NCI-H82 treated with DMSO at 0.1 percent for 48 hours (cell line): ENCODE results near the gene EIF1AY.
"Not testable (repeated sequence)": the region's sequence is repeated elsewhere in the genome, so short reads cannot be mapped to it uniquely, and the experiment has no call there.

Experiments used
- DNase-seq: peaks from one replicate; lab custom pipeline; 2025; ENCODE audit not compliant: unreplicated experiment; lab: John Stamatoyannopoulos, UW

EIF1AY gene, protein sequence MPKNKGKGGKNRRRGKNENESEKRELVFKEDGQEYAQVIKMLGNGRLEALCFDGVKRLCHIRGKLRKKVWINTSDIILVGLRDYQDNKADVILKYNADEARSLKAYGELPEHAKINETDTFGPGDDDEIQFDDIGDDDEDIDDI

GRCh38 chrY:20575531-20576121, at the start of gene EIF1AY:
Gene EIF1AY (plus strand): TSS chrY:20575776. CDS start chrY:20575872, 96 bp downstream.
- no peak for DNase-seq

DNA sequence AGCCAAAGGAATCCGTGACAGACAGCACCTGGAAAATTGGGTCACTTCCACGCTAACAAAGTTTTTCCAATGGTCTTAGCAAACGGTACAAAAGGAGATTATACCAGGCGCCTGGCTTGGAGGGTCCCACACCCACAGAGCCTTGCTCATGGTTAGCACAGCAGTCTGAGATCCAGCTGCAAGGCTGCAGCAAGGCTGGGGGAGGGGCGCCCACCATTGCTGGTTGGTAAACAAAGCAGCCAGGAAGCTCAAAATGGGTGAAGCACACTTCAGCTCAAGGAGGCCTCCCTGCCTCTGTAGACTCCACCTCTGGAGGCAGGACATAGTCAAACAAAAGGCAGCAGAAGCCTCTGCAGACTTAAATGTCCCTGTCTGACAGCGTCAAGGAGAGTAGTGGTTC, 47.1 kb upstream of the EIF1AY start:
- DNase-seq: no peak

DNA sequence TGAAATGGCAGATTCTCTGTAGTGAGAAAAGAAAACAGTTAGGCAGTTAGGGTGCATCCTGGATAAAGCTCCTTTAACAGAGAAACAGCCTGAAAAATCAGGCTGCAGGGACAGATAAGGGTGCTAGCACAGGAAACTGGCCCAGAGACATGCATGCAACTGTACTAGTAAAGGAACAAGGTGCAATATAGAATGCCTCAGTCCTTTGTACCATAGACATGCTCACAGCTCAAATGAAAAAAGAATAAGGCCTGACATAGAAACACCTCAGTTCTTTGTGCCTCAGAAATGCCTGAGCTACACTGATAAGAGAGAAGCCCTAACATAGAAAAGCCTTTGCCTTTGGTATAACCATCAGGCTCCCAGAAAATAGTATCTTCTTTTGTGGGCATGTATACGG, 37.4 kb upstream of the EIF1AY start:
- no peak for DNase-seq

DNA sequence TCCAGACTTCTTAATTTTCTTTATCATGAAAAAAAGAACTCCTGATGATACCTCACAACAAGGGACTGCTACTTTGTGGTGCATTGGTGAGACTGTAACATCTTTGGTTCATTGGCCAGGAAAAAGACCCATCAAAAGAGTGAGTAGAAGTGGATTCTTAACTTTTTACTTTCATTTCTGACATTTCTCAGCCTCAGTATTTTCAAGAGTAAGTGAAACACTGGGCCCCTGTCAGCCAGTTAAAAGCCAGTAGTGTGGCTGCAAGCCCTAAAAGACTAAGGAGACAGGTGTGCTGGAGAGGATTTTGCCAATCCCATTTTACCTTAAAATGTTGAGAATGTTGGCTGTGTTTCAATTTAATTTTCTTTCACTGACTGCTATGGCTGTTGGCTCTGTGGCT, 36.6 kb upstream of the EIF1AY start:
- no peak for DNase-seq

- no peak for DNase-seq
These were observed 31.1 kb upstream of the EIF1AY start for GRCh38 chrY:20544451-20544960.

GRCh38 chrY:20546071-20546470, 29.5 kb upstream of the EIF1AY start:
- DNase-seq: no peak

GRCh38 chrY:20549289-20549688, 26.3 kb upstream of the EIF1AY start:
- DNase-seq: no peak

DNA sequence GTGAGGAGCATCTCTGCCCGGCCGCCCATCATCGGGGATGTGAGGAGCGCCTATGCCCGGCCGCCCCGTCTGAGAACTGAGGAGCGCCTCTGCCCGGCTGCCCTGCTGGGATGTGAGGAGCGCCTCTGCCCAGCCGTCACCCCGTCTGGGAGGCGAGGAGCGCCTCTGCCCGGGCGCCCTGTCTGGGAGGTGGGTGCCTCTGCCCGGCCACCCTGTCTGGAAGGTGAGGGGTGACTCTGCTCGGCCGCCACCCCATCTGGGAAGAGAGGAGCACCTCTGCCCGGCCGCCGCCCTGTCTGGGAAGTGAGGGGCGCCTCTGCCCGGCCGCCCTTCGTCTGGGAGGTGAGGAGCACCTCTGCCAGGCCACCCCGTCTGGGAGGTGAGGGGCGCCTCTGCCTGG, 23.7 kb upstream of the EIF1AY start:
- DNase-seq: no peak

DNA sequence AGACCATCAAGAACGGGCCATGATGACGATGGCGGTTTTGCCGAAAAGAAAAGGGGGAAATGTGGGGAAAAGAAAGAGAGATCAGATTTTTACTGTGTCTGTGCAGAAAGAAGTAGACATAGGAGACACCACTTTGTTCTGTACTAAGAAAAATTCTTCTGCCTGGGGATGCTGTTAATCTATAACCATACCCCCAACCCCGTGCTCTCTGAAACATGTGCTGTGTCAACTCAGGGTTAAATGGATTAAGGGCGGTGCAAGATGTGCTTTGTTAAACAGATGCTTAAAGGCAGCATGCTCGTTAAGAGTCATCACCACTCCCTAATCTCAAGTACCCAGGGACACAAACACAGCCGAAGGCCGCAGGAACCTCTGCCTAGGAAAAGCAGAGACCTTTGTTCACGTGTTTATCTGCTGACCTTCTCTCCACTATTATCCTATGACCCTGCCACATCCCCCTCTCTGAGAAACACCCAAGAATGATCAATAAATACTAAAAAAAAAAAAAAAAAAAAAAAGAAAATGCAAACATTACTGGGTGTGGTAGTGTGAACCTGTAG, 22.7 kb upstream of the EIF1AY start:
- DNase-seq: not testable (repeated sequence)

DNA sequence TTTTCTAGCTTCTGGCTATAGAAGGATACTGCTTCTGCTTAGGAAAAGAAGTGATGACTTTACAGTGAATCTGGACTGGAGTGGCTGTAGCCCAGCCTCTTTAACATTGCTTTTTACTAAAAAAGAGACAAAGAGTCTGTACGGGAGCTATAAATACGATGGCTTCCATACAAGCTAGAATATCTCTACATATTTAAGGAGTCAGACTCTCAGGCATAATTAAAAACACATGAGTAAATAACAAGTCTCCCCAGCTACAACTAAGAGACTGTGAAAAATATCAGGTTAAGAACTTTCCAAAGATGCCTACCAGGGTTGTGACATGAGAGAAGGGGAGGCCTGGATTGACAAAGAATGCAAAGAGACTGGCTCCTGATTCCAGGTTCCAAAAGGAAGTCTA, 19.8 kb upstream of the EIF1AY start:
- DNase-seq: no peak

DNA sequence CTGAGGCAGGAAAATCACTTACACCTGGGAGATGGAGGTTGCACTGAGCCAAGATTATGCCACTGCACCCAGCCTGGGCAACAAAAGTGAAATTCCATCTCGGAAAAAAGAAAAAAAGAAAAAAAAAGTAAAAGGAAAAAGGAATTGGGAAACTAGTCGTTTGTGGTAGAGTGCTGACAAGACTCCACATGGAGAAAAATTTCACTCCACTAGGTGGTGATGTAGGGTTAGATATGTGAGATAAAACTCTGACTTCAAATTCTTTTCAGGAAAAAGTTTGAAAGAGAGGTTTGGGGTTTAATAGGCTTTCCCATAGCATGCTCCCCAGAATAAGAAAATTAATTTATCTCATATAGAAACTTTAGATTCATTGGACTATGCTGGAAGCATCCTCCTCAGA, 16.9 kb upstream of the EIF1AY start:
- DNase-seq: no peak

- no peak for DNase-seq
These were observed 15.6 kb upstream of the EIF1AY start for GRCh38 chrY:20559873-20560512.

GRCh38 chrY:20571306-20571705, 4.3 kb upstream of the EIF1AY start:
- no peak for DNase-seq

DNA sequence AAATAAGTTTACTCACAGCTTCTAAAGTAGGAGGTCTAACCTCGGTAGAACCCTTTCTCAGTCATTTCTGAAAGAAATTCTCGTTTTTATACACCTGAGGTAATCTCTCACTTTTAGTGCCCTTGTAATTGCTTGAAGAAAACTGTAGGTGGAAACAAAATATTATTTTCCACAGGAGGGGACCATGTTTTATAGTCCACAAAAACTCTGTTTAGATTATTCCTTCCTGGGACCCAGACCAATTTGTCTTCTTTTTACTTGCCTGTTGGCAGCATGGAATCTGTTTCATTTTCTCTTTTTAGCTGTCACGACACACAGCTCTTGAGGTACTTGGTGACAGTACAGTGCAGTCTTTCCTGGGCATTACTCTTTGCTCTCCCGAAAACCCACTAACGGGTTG, 930 bp downstream of the EIF1AY start:
- DNase-seq: no peak

- DNase-seq: no peak
These were observed 2.6 kb downstream of the EIF1AY start for GRCh38 chrY:20578206-20578605.

GRCh38 chrY:20581687-20582086, 6.1 kb downstream of the EIF1AY start:
- no peak for DNase-seq

GRCh38 chrY:20586161-20586560, 10.6 kb downstream of the EIF1AY start:
- no peak for DNase-seq
